GM12878 (cell line): ENCODE data around the gene SLC41A1. TPM values are rescaled to one million over a fixed set of nuclear protein-coding genes. Genes with fewer than 3 reads are reported as not detected.

ENCODE experiments used
- ATAC-seq: fragments of 200-7000 bp; cut with Tn5 transposase; 3 replicates; pipeline ENCODE4 v1.9.1; 2020; ENCODE audit warnings: mild to moderate bottlenecking, moderate library complexity
- BruUV-seq: library from RNA; stranded (reverse); fragments of 400-500 nt; replicated peaks from 2 replicates; lab custom pipeline; 2021; lab: Mats Ljungman, UMichigan
- CTCF ChIA-PET: fragments of 300-600 bp; sonication (Branson Sonifier 250); formaldehyde crosslinking; extraction: SDS; loops from one replicate; lab custom pipeline; 2021; ENCODE audit warnings: inconsistent platforms; lab: Yijun Ruan, JAX
- POLR2A ChIA-PET: fragments of 350-600 bp; formaldehyde crosslinking; extraction: SDS; loops from one replicate; lab custom pipeline; 2021; ENCODE audit warnings: inconsistent platforms; lab: Charles Lee
- RAD21 ChIA-PET: fragments of 300-600 bp; sonication (Branson Sonifier 250); formaldehyde crosslinking; loops from one replicate; lab custom pipeline; 2023; ENCODE audit warnings: antibody characterized with exemption; ENCODE audit not compliant: unreplicated experiment; lab: Charles Lee
- SMC1A ChIA-PET: fragments of 300-600 bp; sonication (Branson Sonifier 250); formaldehyde crosslinking; loops from one replicate; lab custom pipeline; 2023; ENCODE audit not compliant: unreplicated experiment, uncharacterized antibody; lab: Charles Lee
- DNase-seq: peaks from one replicate; pipeline ENCODE4 v3.0.0-alpha.2; 2011; ENCODE audit warnings: low read depth, low spot score
- FAIRE-seq: peaks from 3 replicates; lab custom pipeline; 2011; peaks lifted over from hg19 to GRCh38; lab: Jason Lieb, UNC
- H2AFZ ChIP-seq: 2 replicates; pipeline ENCODE4 v1.6.0; 2011; ENCODE audit warnings: low read depth, low read length, control low read depth; ENCODE audit not compliant: control insufficient read depth
- H3K27ac ChIP-seq: 2 replicates; pipeline ENCODE4 v1.5.1; 2011; ENCODE audit warnings: control low read depth; ENCODE audit not compliant: control insufficient read depth, insufficient read depth
- H3K27me3 ChIP-seq, 2 experiments: replicated peaks in 1 of 2; 2 replicates each; pipeline versions ENCODE4 v1.6.0 to v1.6.1; 2011; ENCODE audit warnings: low read length in 1 of 2; ENCODE audit not compliant: control insufficient read depth in 2 of 2, insufficient read depth in 2 of 2
- H3K36me3 ChIP-seq, 2 experiments: 2 replicates each; pipeline ENCODE4 v1.5.1; 2011; ENCODE audit warnings: low read length in 1 of 2; ENCODE audit not compliant: control insufficient read depth in 2 of 2, insufficient read depth in 2 of 2
- H3K4me1 ChIP-seq: 2 replicates; pipeline ENCODE4 v1.6.1; 2011; ENCODE audit warnings: mild to moderate bottlenecking, low read length, moderate library complexity, mixed read lengths; ENCODE audit not compliant: control insufficient read depth, insufficient read depth
- H3K4me2 ChIP-seq: 2 replicates; pipeline ENCODE4 v1.6.0; 2011; ENCODE audit warnings: control low read depth; ENCODE audit not compliant: control insufficient read depth, insufficient read depth
- H3K4me3 ChIP-seq: fragments of 200-600 bp; sonication (generic); 2 replicates; pipeline ENCODE4 v1.5.1; 2016
- H3K79me2 ChIP-seq: 2 replicates; pipeline ENCODE4 v1.6.0; 2011; ENCODE audit warnings: low read length; ENCODE audit not compliant: control insufficient read depth, insufficient read depth
- H3K9ac ChIP-seq: 2 replicates; pipeline ENCODE4 v1.8.0; 2011; ENCODE audit warnings: low read length, control low read depth, mixed read lengths; ENCODE audit not compliant: control insufficient read depth, insufficient read depth
- H3K9me3 ChIP-seq: replicated peaks from 3 replicates; pipeline ENCODE4 v1.5.1; 2011; ENCODE audit warnings: mild to moderate bottlenecking, low read length; ENCODE audit not compliant: control insufficient read depth, insufficient read depth
- H4K20me1 ChIP-seq: 2 replicates; pipeline ENCODE4 v1.6.0; 2011; ENCODE audit not compliant: control insufficient read depth, insufficient read depth
- ATF7 ChIP-seq: fragments of 450-650 bp; IDR thresholded peaks from 2 replicates; pipeline ENCODE4 v1.6.1; 2016; ENCODE audit warnings: low read depth, mild to moderate bottlenecking
- BACH1 ChIP-seq: fragments of 450-650 bp; IDR thresholded peaks from 2 replicates; pipeline ENCODE4 v1.6.1; 2017; ENCODE audit warnings: mild to moderate bottlenecking, borderline replicate concordance
- EP300 ChIP-seq, 2 experiments: fragments of 150-350 bp in 1 of 2; IDR thresholded peaks; 2 replicates each; pipeline ENCODE4 v1.6.1; 2011 to 2012; ENCODE audit warnings: low read depth in 2 of 2, low read length in 2 of 2, borderline replicate concordance in 1 of 2, improper control_type of control experiment in 1 of 2, inconsistent platforms in 1 of 2; ENCODE audit not compliant: control insufficient read depth in 1 of 2
- GATAD2B ChIP-seq: fragments of 450-650 bp; conservative IDR thresholded peaks from 2 replicates; pipeline ENCODE4 v1.6.1; 2017; ENCODE audit warnings: low read depth, mild to moderate bottlenecking, moderate library complexity
- HDAC2 ChIP-seq: fragments of 200-600 bp; sonication (generic); IDR thresholded peaks from 2 replicates; pipeline ENCODE4 v1.6.1; 2017
- IRF4 ChIP-seq: IDR thresholded peaks from 2 replicates; pipeline ENCODE4 v1.6.1; 2011; ENCODE audit warnings: low read depth, low read length
- KLF5 ChIP-seq: fragments of 450-650 bp; IDR thresholded peaks from 2 replicates; pipeline ENCODE4 v1.6.1; 2014; ENCODE audit warnings: mild to moderate bottlenecking; ENCODE audit not compliant: partially characterized antibody
- MLLT1 ChIP-seq: fragments of 450-650 bp; IDR thresholded peaks from 2 replicates; pipeline ENCODE4 v1.6.1; 2016; ENCODE audit warnings: mild to moderate bottlenecking
- MXI1 ChIP-seq: fragments of 150-350 bp; IDR thresholded peaks from 2 replicates; pipeline ENCODE4 v1.6.1; 2011; ENCODE audit warnings: low read depth, mild to moderate bottlenecking, inconsistent platforms, low read length, improper control_type of control experiment
- PML ChIP-seq: IDR thresholded peaks from 2 replicates; pipeline ENCODE4 v1.6.1; 2012; ENCODE audit warnings: low read length, inconsistent platforms
- POLR2AphosphoS2 ChIP-seq: IDR thresholded peaks from 2 replicates; pipeline ENCODE4 v1.6.1; 2011; ENCODE audit warnings: low read depth, mild to moderate bottlenecking, low read length, improper control_type of control experiment, moderate library complexity
- SIN3A ChIP-seq: IDR thresholded peaks from 2 replicates; pipeline ENCODE4 v1.6.1; 2012; ENCODE audit warnings: low read depth, low read length, improper control_type of control experiment
- SIX5 ChIP-seq: IDR thresholded peaks from 2 replicates; pipeline ENCODE4 v1.6.1; 2011; ENCODE audit warnings: mild to moderate bottlenecking, low read depth, low read length, moderate library complexity; ENCODE audit not compliant: severe bottlenecking
- STAT1 ChIP-seq: fragments of 450-650 bp; conservative IDR thresholded peaks from 2 replicates; pipeline ENCODE4 v1.6.1; 2014; ENCODE audit warnings: antibody characterized with exemption, mild to moderate bottlenecking
- WGBS: methylation state at CpG from one replicate; pipeline ENCODE4 v1.1.6; 2016; ENCODE audit warnings: low lambda C conversion rate; ENCODE audit not compliant: insufficient replicate concordance, insufficient coverage; ENCODE audit errors: missing lambda C conversion rate; 5-methylcytosine and 5-hydroxymethylcytosine counted together
- in situ Hi-C: fragments of 300-500 bp; cut with MboI; formaldehyde crosslinking; loops from 9 replicates; pipeline ENCODE4 v1.14.3; 2018; ENCODE audit warnings: mixed read lengths
- intact Hi-C: fragments of 100-400 bp; cut with micrococcal nuclease; formaldehyde crosslinking; loops from one replicate; pipeline ENCODE4 v1.14.2; 2022; ENCODE audit not compliant: unreplicated experiment
- polyA plus RNA-seq, 11 experiments: library from polyadenylated mRNA; depleted of rRNA in 4 of 11; unstranded in 6 of 11; stranded (reverse) in 5 of 11; fragments of >200 nt; fragmentation: Nextera tagmentation in 4 of 11; fragmentation: Illumina TruSeq in 1 of 11; extraction: Ambion mirVana in 4 of 11; extraction: Trizol in 1 of 11; gene quantifications; 1 replicate in 1 of 11; 2 replicates in 10 of 11; pipeline versions ENCODE4 v1.2.1 to v1.2.3, GENCODE V29; 2011 to 2016; ENCODE audit warnings: inconsistent platforms in 2 of 11, missing spikeins in 2 of 11, low read depth in 1 of 11
- total RNA-seq, 4 experiments: library from RNA; depleted of rRNA in 3 of 4; stranded (reverse); fragments of >200 nt in 3 of 4; fragmentation: Illumina TruSeq in 1 of 4; extraction: Trizol in 1 of 4; gene quantifications; 2 replicates each; pipeline versions ENCODE4 v1.2.1 to v1.2.3, GENCODE V29; 2013 to 2021
- TF ChIP-seq, protein P1 (sequence below): fragments of 450-650 bp; formaldehyde crosslinking; IDR thresholded peaks from 2 replicates; pipeline ENCODE4 v1.5.0; 2022; ENCODE audit warnings: mild to moderate bottlenecking, missing genetic modification characterization

SLC41A1 gene
- total and polyA plus RNA-seq, 10 of the 15 experiments (the other 5 are each of a cell fraction or from before 2014, with no cell fraction given): 0.13 to 11.3 (median 0.42) TPM

GRCh38 chr1:205748403-205749233 is 64.4 kb downstream of the SLC41A1 start:
- intact Hi-C loops (no loop called here), in situ Hi-C loops (no loop called here)
- 0 out of 4 replicates have a peak, but pooled peaks cover 0 to 9% of the 10 kb centered on the region in 2 experiments for H3K36me3 ChIP-seq
- peak overlapping the region; percentile 78 for H3K4me2 ChIP-seq
- peak overlapping the region; percentile 90 for H3K4me3 ChIP-seq
- FAIRE-seq (peak; percentile 27), ATAC-seq (peak; percentile 41), DNase-seq (no peak)
- H2AFZ ChIP-seq: no peak overlapping the region
- H3K4me1 ChIP-seq: peaks cover 4% of the 10 kb centered on the region
- BruUV-seq: no TSS peak
- H3K27ac ChIP-seq: peak overlapping the region; percentile 99
- ChIA-PET SMC1A (interaction anchor here (0.7 to 4.0 kb wide), 6 partner anchors 24 to 89 kb away, joined by 3 to 30 read pairs (median 4); no protein-coding TSS in a partner anchor), CTCF (interaction anchor here (0.9 to 2.3 kb wide), 7 partner anchors 15 to 90 kb away, joined by 3 to 15 read pairs (median 5); partner anchors contain the start of gene RAB29), RAD21 (interaction anchor here (0.6 to 2.1 kb wide), 15 partner anchors 25 to 463 kb away, joined by 3 to 34 read pairs (median 5); partner anchors contain the start of gene RAB29), POLR2A (interaction anchor here (0.8 to 2.5 kb wide), 11 partner anchors 23 to 156 kb away, joined by 3 to 21 read pairs (median 4); partner anchors contain the start of gene RAB29)
- under 1% methylated on average over 24 of the region's 25 CpGs for WGBS
- 0 out of 2 replicates have a peak, but pooled peaks cover 3% of the 10 kb centered on the region for H4K20me1 ChIP-seq
- H3K27me3 ChIP-seq: no peaks in the 10 kb centered on the region
- no peaks in the 10 kb centered on the region; the same call in 1 of the 3 replicates for H3K9me3 ChIP-seq
- H3K79me2 ChIP-seq: peaks cover 62% of the 10 kb centered on the region
- peak overlapping the region; percentile 94 for H3K9ac ChIP-seq
- TF ChIP-seq IRF4 (no peak), HDAC2 (no peak), MXI1 (no peak), STAT1 (no peak), ATF7 (peak; percentile 92), KLF5 (peak; percentile 86), POLR2AphosphoS2 (no peak), EP300 (IDR thresholded peaks at IDR 0.05; ENCODE audit: borderline replicate concordance in 1 of 2, control insufficient read depth in 1 of 2, low read depth in 2 of 2, low read length in 2 of 2) (no peak), SIN3A (0 out of 2 replicates have a peak, but pooled peaks have one; percentile 53), PML (peak; percentile 45; the same call in 1 of the 2 replicates), SIX5 (peak; percentile 27), MLLT1 (peak; percentile 75), GATAD2B (no peak), BACH1 (no peak)
- TF ChIP-seq, protein P1, sequence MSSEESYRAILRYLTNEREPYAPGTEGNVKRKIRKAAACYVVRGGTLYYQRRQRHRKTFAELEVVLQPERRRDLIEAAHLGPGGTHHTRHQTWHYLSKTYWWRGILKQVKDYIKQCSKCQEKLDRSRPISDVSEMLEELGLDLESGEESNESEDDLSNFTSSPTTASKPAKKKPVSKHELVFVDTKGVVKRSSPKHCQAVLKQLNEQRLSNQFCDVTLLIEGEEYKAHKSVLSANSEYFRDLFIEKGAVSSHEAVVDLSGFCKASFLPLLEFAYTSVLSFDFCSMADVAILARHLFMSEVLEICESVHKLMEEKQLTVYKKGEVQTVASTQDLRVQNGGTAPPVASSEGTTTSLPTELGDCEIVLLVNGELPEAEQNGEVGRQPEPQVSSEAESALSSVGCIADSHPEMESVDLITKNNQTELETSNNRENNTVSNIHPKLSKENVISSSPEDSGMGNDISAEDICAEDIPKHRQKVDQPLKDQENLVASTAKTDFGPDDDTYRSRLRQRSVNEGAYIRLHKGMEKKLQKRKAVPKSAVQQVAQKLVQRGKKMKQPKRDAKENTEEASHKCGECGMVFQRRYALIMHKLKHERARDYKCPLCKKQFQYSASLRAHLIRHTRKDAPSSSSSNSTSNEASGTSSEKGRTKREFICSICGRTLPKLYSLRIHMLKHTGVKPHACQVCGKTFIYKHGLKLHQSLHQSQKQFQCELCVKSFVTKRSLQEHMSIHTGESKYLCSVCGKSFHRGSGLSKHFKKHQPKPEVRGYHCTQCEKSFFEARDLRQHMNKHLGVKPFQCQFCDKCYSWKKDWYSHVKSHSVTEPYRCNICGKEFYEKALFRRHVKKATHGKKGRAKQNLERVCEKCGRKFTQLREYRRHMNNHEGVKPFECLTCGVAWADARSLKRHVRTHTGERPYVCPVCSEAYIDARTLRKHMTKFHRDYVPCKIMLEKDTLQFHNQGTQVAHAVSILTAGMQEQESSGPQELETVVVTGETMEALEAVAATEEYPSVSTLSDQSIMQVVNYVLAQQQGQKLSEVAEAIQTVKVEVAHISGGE: no peak
